Measurements from ENCODE around the gene ARHGAP6. TPM values are rescaled to one million over a fixed set of nuclear protein-coding genes. Genes with fewer than 3 reads are reported as not detected.

The ARHGAP6 gene
- total and polyA plus RNA-seq, 9 of the 15 experiments (the other 6 are each of a cell fraction or from before 2014, with no cell fraction given) = 12.5 to 63.6 (median 41.8) TPM

- TF ChIP-seq WHSC1 (IDR thresholded peaks at IDR 0.05; ENCODE audit: low read length) (no peak), PTTG1 (tag; IDR thresholded peaks at IDR 0.05; ENCODE audit: low read depth) (no peak), AFF1 (IDR thresholded peaks at IDR 0.05; ENCODE audit: low read depth in 1 of 2, partially characterized antibody in 2 of 2) (no peak), PTBP1 (IDR thresholded peaks at IDR 0.05; ENCODE audit: low read depth, low read length) (no peak), DNMT1 (IDR thresholded peaks at IDR 0.05) (no peak)
- Histone ChIP-seq H3K4me2 (ENCODE audit: insufficient read depth, low read length) (no peak overlapping the region), H3K9me3 (replicated peaks; ENCODE audit: control insufficient read depth, insufficient read depth, low read depth, low read length) (no peaks in the 10 kb centered on the region), H3K36me3 (ENCODE audit: control insufficient read depth, insufficient read depth, low read length) (no peaks in the 10 kb centered on the region), H3K27me3 (ENCODE audit: control insufficient read depth in 2 of 2, insufficient read depth in 2 of 2, low read length in 2 of 2) (no peaks in the 10 kb centered on the region), H4K20me1 (replicated peaks; ENCODE audit: control insufficient read depth, insufficient read depth, low read length) (no peaks in the 10 kb centered on the region), H3K9ac (ENCODE audit: insufficient read depth in 1 of 2, low read depth in 2 of 2, low read length in 2 of 2) (no peak overlapping the region), H3K9me1 (ENCODE audit: control insufficient read depth, insufficient read depth, low read length) (no peaks in the 10 kb centered on the region), H3K27ac (ENCODE audit: extremely low read depth, low read depth, low read length) (no peak overlapping the region), H3K4me1 (replicated peaks in 1 of 2; ENCODE audit: control insufficient read depth in 2 of 2, insufficient read depth in 2 of 2, low read length in 2 of 2) (peaks cover 0 to 20% of the 10 kb centered on the region in 2 experiments; a peak in 3 of 5 replicates), H3K79me2 (ENCODE audit: control insufficient read depth, insufficient read depth, low read length) (no peaks in the 10 kb centered on the region), H2AFZ (ENCODE audit: low read depth, low read length) (no peak overlapping the region), H3K4me3 (no peak overlapping the region)
- WGBS (ENCODE audit: insufficient coverage, low coverage, missing lambda C conversion rate) = 21% methylated on average over 2 of the region's 3 CpGs
- BruUV-seq (replicated peaks) = no TSS peak
- in situ Hi-C loops (cut with MboI) = no loop called here
- ChIA-PET CTCF (ENCODE audit: low intra/inter-chr PET ratio) (no interaction called here), POLR2A (no interaction called here)
- FAIRE-seq (no peak), DNase-seq (ENCODE audit: extremely low read depth in 1 of 4, low spot score in 3 of 4) (no peak), ATAC-seq (no peak)
- intact Hi-C loops (cut with micrococcal nuclease) = no loop called here
These were observed 76.1 kb downstream of the ARHGAP6 start for GRCh38 chrX:11589641-11590040.
